Skeletal muscle tissue (tissue), 4 donors: ENCODE data around the gene SOX18. TPM values are rescaled to one million over a fixed set of nuclear protein-coding genes. Genes with fewer than 3 reads are reported as not detected.

Experiments
- H3K27ac ChIP-seq: one replicate; pipeline ENCODE4 v1.7.0; 2013; ENCODE audit warnings: mild to moderate bottlenecking, low read depth, low read length, inconsistent platforms
- H3K27me3 ChIP-seq, 3 donors: one replicate each; pipeline ENCODE4 v1.7.0; 2013; ENCODE audit warnings: low read length in 3 of 3; ENCODE audit not compliant: control insufficient read depth in 3 of 3, insufficient read depth in 3 of 3
- H3K36me3 ChIP-seq, 3 donors: one replicate each; pipeline ENCODE4 v1.7.0; 2013; ENCODE audit warnings: low read length in 3 of 3; ENCODE audit not compliant: control insufficient read depth in 3 of 3, insufficient read depth in 3 of 3
- H3K4me1 ChIP-seq, 3 donors: one replicate each; pipeline ENCODE4 v1.7.0; 2013; ENCODE audit warnings: low read length in 3 of 3, mild to moderate bottlenecking in 3 of 3; ENCODE audit not compliant: control insufficient read depth in 3 of 3, insufficient read depth in 3 of 3
- H3K4me3 ChIP-seq, 3 donors: one replicate each; pipeline ENCODE4 v1.7.0; 2013; ENCODE audit warnings: low read length in 3 of 3
- H3K9ac ChIP-seq, 3 donors: one replicate each; pipeline ENCODE4 v1.7.0; 2013; ENCODE audit warnings: low read length in 3 of 3, mild to moderate bottlenecking in 3 of 3, moderate library complexity in 2 of 3, low read depth in 1 of 3
- H3K9me3 ChIP-seq, 3 donors: one replicate each; pipeline ENCODE4 v1.7.0; 2013; ENCODE audit warnings: low read length in 3 of 3; ENCODE audit not compliant: control insufficient read depth in 3 of 3
- total RNA-seq: library from RNA; depleted of rRNA; stranded (reverse); fragments of >200 nt; gene quantifications from one replicate; pipeline ENCODE4 v1.2.3, GENCODE V29; 2014
- donor health status: Osteomylitis.

Gene SOX18
- total RNA-seq, result 3.7 TPM

DNA sequence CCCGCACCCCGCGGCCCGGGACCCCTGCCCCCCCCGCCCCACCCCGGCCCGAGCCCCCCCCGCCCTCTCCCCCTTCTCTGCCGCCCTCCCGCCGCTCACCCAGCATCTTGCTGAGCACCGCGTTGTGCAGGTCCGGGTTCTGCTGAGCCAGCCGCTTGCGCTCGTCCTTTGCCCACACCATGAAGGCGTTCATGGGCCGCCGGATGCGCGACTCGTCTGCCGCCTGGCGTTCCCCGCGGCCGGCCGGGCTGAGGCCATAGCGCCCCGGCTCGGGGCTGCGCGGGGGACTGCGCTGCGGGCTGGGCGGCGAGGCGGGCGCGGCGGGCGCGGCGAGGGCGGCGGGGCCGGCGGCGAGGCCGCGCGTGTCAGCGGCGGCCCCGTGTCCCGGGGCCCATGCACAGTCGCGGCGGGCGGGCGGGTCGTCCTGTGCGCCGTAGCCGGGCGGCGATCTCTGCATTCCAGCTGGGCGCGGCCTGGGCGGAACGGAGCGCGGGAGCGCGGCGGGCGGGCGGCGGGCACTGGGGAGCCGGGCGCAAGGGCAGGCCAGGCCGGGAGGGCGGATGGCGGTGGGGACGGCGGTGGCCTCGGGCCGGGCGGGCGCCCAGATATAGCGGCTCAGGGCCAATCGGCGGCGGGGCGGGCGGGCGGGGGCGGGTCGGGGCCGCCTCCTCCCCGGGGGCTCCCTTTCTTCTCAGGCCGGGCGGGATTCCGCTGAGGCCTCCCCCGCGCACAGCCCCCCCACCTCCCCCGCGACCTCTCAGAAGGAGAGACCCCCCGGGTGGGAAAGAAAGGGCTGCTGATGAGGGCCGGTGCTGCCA is at the start of gene SOX18:
Gene SOX18, minus strand, starts transcription at position 580 of the 818 bp plus-strand sequence. Its CDS starts 123 bp downstream, at position 457.
- Histone ChIP-seq H3K36me3 (peaks cover 0 to 2% (median 0%) of the 10 kb centered on the region in 3 donors), H3K27me3 (peaks cover 63 to 84% (median 84%) of the 10 kb centered on the region in 3 donors), H3K9ac (peak within 1 kb of the TSS; percentile 23 to 62 (median 51)), H3K9me3 (no peaks in the 10 kb centered on the region), H3K4me1 (peaks cover 0 to 14% (median 7%) of the 10 kb centered on the region in 3 donors), H3K27ac (peak within 1 kb of the TSS; percentile 70), H3K4me3 (peak within 1 kb of the TSS; percentile 43 to 58 (median 48))

DNA sequence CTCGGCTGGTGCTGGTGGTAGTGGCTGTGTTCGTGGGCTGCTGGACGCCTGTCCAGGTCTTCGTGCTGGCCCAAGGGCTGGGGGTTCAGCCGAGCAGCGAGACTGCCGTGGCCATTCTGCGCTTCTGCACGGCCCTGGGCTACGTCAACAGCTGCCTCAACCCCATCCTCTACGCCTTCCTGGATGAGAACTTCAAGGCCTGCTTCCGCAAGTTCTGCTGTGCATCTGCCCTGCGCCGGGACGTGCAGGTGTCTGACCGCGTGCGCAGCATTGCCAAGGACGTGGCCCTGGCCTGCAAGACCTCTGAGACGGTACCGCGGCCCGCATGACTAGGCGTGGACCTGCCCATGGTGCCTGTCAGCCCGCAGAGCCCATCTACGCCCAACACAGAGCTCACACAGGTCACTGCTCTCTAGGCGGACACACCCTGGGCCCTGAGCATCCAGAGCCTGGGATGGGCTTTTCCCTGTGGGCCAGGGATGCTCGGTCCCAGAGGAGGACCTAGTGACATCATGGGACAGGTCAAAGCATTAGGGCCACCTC is 49.1 kb upstream of the SOX18 start:
- no peak overlapping the region for H3K27ac ChIP-seq
- H3K4me1 ChIP-seq, result peaks cover 0 to 4% (median 0%) of the 10 kb centered on the region in 3 donors
- peaks cover 42 to 68% (median 52%) of the 10 kb centered on the region in 3 donors for H3K27me3 ChIP-seq
- no peaks in the 10 kb centered on the region for H3K9me3 ChIP-seq
- no peak overlapping the region for H3K9ac ChIP-seq
- H3K4me3 ChIP-seq, result no peak overlapping the region
- no peaks in the 10 kb centered on the region for H3K36me3 ChIP-seq

DNA sequence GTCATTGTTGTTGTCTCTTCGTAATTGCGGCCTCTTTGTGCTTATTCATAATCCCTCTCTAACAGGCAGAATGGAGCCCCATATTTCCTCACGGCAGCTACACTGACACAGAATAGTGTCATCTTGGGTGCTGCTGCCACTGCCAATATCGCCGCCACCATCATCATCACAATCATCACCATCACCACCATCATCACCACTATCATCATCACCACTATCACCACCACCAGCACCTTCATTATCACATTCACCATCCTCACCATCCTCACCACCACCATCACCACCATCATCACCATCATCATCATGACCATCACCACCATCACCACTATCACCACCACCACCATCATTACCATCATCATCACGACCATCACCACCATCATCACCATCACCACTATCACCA is 47.1 kb upstream of the SOX18 start:
- no peaks in the 10 kb centered on the region for H3K9me3 ChIP-seq
- peaks cover 0 to 2% (median 0%) of the 10 kb centered on the region in 3 donors for H3K4me1 ChIP-seq
- H3K27ac ChIP-seq, result no peak overlapping the region
- H3K27me3 ChIP-seq, result peaks cover 24 to 66% (median 42%) of the 10 kb centered on the region in 3 donors
- no peak overlapping the region for H3K9ac ChIP-seq
- no peak overlapping the region for H3K4me3 ChIP-seq
- no peaks in the 10 kb centered on the region for H3K36me3 ChIP-seq

DNA sequence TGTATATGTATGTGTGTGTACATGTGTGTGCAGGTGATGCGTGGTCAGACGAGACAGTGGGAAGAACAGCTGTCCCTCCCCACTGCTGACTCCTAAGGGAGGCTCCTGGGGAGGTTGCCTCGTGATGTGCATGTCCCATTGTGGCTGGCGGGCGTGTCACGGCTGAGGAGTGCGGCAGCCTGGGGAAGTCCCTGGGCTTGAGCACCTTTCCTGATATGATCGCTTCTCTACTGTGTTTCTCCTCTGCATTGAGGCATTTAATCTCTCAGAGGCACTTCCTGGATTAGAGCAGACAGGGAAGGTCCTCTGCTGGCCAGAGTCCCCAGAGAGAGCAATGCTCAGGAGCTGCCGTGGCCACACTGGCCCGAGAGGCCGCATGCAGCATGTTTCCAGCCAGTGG is 46.5 kb upstream of the SOX18 start:
- Histone ChIP-seq H3K27ac (no peak overlapping the region), H3K9me3 (no peaks in the 10 kb centered on the region), H3K4me1 (peaks cover 0 to 2% (median 0%) of the 10 kb centered on the region in 3 donors), H3K27me3 (peaks cover 18 to 59% (median 36%) of the 10 kb centered on the region in 3 donors), H3K36me3 (no peaks in the 10 kb centered on the region), H3K4me3 (no peak overlapping the region), H3K9ac (no peak overlapping the region)

DNA sequence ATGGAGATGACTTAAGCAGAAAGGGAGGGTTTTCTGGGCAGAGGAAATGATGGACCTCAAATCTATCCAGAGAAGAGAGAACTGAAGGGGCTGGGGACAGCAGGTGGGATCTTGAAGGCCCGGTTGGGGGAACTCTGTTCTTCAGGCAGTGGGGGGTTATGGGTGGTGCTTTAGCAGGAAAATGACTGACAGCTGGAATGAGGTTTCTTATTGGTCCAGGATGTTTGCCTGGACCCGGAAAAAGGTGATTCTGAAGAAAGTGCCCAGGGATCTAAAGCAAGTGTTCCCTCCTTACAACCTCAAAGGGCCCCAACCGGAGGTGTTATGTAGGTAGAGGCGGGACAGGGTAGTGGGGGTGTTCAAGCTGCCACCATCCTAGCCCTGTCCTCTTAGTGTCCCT is 46.0 kb upstream of the SOX18 start:
- peaks cover 14 to 55% (median 33%) of the 10 kb centered on the region in 3 donors for H3K27me3 ChIP-seq
- no peaks in the 10 kb centered on the region for H3K9me3 ChIP-seq
- no peaks in the 10 kb centered on the region for H3K36me3 ChIP-seq
- H3K9ac ChIP-seq, result no peak overlapping the region
- no peak overlapping the region for H3K4me3 ChIP-seq
- no peak overlapping the region for H3K27ac ChIP-seq
- peaks cover 0 to 2% (median 0%) of the 10 kb centered on the region in 3 donors for H3K4me1 ChIP-seq

DNA sequence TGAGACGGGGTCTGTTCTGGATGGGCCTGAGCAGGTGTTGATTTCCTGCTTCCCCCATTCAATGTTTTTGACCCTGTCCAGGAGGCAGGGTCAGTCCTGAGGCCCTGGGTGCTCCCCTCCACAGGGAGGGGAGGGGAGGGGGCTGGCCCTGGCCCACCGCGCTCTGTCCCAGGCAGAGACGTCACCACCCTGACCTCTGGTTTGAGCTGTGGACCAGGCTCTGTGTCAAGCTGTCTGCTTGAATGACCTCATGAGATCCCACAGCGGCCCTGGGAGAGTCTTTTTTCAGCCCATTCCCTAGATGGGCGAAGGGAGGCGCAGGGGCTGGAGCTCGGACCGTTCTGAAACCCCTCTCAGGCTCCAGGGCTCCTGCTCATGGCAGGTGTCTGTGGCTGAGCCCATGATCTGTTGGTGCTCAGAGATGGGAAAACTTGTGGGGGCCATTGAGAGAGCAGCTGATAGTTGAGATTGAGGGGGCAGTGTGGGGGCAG is 43.6 kb upstream of the SOX18 start:
- H3K9ac ChIP-seq, result no peak overlapping the region
- no peaks in the 10 kb centered on the region for H3K9me3 ChIP-seq
- H3K4me1 ChIP-seq, result no peaks in the 10 kb centered on the region
- H3K4me3 ChIP-seq, result no peak overlapping the region
- H3K36me3 ChIP-seq, result no peaks in the 10 kb centered on the region
- H3K27me3 ChIP-seq, result peaks cover 16 to 54% (median 21%) of the 10 kb centered on the region in 3 donors
- H3K27ac ChIP-seq, result no peak overlapping the region

DNA sequence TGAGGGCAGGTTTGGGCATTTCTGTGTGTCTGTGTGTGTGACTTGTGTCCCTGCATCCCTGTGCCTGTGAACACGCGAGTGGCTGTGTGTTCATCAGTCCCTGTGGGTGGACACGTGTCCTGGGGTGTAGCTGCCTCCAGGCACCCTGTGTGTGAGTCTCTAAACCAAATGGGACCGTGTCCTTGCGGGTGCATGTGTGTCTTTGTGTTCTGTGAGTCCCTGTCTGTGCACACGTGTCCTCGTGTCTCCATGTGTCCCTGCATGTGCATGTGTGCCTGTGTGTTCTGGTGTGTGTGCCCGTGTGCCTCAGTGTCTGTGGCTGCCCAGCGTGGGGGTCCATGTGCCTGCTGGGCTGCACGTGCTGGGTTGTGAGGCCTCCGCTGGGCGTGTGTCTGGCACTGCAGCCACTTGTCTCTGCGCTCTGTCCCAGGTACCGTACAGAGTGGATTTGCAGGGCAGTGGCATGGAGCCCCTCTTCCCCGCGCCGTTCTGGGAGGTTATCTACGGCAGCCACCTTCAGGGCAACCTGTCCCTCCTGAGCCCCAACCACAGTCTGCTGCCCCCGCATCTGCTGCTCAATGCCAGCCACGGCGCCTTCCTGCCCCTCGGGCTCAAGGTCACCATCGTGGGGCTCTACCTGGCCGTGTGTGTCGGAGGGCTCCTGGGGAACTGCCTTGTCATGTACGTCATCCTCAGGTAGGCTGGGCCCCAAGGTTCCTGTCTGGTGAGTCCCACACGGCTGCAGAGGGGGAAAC is 43.0 kb upstream of the SOX18 start:
- no peak overlapping the region for H3K9ac ChIP-seq
- no peaks in the 10 kb centered on the region for H3K36me3 ChIP-seq
- peaks cover 21 to 54% (median 22%) of the 10 kb centered on the region in 3 donors for H3K27me3 ChIP-seq
- H3K4me3 ChIP-seq, result no peak overlapping the region
- peaks cover 0 to 3% (median 0%) of the 10 kb centered on the region in 3 donors for H3K9me3 ChIP-seq
- no peaks in the 10 kb centered on the region for H3K4me1 ChIP-seq
- no peak overlapping the region for H3K27ac ChIP-seq

DNA sequence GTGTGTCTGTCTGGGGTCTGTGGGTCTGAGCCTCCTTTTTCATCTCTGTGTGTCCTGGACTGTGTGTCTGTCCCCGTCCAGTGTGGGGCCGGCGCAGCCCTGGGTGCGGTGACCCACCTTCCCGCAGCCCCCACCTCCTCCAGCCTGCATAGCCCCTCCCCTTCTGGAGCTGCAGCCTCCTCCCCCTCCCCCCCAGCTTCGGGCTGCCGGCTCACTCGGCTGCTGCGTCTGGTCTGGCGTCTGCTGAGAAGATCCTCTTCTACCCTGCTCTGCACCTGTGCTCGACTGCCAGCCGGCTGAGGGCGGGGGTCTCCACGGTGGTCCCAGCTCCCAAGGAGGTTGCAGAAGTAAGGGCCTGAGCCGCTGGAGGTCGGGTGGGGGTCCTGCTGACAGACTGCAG is 42.3 kb upstream of the SOX18 start:
- H3K9ac ChIP-seq, result no peak overlapping the region

DNA sequence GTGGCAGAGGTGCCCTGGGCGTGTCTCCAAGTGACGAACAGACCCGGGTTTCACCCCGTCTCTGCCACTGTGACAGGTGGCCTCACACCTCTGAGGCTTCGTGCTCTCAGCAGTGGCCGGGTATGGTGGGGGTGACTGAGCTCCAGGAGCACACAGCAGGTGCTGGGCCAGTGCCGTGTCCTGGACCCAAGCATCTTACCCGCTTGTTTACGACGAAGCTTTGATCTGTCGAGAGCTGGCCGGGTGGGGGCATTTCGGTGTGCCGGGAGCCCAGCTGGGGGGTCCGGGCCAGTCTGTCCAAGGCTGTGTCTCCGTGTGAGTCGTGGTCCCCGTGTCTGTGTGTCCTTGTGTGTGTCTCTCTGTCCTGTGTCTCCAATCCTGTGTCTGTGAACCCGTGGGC is 41.9 kb upstream of the SOX18 start:
- Histone ChIP-seq H3K36me3 (no peaks in the 10 kb centered on the region), H3K9ac (no peak overlapping the region), H3K4me1 (no peaks in the 10 kb centered on the region), H3K27me3 (peaks cover 21 to 49% (median 22%) of the 10 kb centered on the region in 3 donors), H3K9me3 (peaks cover 0 to 4% (median 0%) of the 10 kb centered on the region in 3 donors), H3K4me3 (no peak overlapping the region), H3K27ac (no peak overlapping the region)

More for the DNA sequence above, 42.3 kb upstream of the SOX18 start:
- H3K4me1 ChIP-seq, result no peaks in the 10 kb centered on the region
- no peaks in the 10 kb centered on the region for H3K36me3 ChIP-seq
- H3K9me3 ChIP-seq, result peaks cover 0 to 4% (median 0%) of the 10 kb centered on the region in 3 donors
- no peak overlapping the region for H3K4me3 ChIP-seq
- peaks cover 21 to 48% (median 22%) of the 10 kb centered on the region in 3 donors for H3K27me3 ChIP-seq
- H3K27ac ChIP-seq, result no peak overlapping the region
